Hindlimb muscle (tissue), 1 donor: Measurements from ENCODE around the gene PPP1R14B. TPM values are rescaled to one million over a fixed set of nuclear protein-coding genes. Genes with fewer than 3 reads are reported as not detected.

Experiments
- DNase-seq: peaks from one replicate; pipeline ENCODE4 v3.0.0-alpha.2; 2013
- polyA plus RNA-seq: library from polyadenylated mRNA; unstranded; fragments of 120-200 nt; gene quantifications from one replicate; pipeline ENCODE4 v1.2.1, GENCODE V29; 2013; ENCODE audit not compliant: insufficient read length

PPP1R14B gene
- polyA plus RNA-seq, 1 donor: 177 TPM

GRCh38 chr11:64281957-64282770, 35.4 kb upstream of the PPP1R14B start:
- no peak for DNase-seq

DNA sequence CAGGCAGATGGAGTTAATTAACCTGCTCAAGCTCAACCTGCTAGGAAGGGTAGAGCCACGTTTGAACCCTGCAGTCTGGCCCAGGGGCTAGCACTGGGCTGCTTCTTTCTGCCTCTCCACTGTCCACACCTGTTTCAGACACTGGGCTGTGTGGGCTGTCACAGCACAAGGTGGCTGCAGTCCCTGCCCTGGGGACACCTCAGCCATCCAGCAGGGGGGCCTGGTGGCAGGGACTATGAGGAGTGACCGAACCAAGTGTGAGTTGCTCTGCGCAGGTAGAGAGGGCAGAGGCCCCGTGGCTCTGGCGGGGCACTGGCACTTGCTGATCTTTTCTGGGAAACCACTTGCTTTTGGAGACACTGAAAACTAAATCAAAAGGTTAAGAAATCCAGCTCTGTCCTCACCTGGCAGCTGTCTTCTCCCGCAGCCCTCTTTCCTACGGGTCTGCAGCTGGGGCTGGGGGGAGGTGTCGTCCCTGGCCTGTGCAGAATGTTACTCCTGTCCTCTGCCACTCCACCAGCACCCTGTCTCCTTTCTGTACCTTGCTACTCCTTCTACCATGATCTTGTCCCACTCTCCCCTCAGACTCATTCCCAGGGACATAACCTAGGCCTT, 31.9 kb upstream of the PPP1R14B start:
- no peak for DNase-seq

- DNase-seq: no peak
Measured at GRCh38 chr11:64276653-64277431, 30.1 kb upstream of the PPP1R14B start.

DNA sequence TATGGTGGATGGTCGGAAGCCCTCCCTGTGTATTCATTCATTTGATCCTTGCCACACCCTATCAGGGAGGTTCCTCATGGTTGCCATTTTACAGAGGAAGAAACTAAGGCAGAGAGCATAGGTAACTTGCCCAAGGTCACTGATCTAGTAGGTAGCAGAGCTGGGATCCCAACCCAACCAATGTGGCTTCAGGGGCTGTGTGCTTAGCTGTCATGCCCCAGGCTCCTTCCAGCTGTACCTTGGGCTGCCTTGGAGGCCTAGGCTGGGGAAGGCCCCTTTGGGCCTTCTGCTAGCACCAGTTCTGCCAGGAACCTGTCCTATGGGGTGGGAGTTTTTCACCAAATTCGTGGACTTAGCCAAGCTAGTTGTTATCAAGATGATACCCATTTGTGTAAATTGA, 29.1 kb upstream of the PPP1R14B start:
- DNase-seq: no peak

DNA sequence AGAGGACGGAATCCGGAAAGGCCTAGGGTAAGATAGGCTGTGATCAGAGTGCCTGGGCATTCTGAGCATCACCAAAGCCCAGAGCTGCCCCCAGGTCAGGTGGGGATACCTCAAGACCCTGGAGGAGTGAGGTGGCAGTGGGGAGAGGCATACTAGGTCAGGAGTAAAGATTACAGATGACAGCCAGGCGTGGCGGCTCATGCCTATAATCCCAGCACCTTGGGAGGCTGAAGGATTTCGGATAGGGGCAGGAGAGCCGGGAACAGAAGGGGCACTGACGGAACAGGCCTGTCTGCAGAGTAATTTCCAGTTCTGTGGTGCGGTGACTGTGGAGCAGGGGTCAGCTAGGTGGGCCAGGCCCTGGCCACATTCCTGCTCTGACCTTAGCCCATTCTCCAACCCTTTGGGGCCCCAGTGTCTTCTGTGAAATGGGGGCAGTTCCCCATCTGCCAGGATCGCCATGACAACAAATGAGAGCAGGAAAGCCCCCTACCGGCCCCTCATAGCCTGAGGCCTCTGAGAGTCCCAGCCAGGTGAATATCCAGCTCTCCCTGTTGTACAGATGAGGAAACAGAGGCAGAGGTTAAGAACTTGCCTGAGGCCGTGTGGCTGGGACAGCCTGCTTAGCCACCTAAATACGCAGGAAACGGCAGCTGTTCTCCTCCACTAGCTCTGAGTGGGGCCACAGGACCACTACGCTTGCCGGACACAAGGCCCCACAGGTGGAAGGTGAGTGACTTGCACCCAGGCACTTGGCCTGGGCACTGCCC, 28.5 kb upstream of the PPP1R14B start:
- DNase-seq: no peak

- peak; percentile 99 for DNase-seq
Measured at GRCh38 chr11:64269540-64270220, 22.9 kb upstream of the PPP1R14B start.

DNA sequence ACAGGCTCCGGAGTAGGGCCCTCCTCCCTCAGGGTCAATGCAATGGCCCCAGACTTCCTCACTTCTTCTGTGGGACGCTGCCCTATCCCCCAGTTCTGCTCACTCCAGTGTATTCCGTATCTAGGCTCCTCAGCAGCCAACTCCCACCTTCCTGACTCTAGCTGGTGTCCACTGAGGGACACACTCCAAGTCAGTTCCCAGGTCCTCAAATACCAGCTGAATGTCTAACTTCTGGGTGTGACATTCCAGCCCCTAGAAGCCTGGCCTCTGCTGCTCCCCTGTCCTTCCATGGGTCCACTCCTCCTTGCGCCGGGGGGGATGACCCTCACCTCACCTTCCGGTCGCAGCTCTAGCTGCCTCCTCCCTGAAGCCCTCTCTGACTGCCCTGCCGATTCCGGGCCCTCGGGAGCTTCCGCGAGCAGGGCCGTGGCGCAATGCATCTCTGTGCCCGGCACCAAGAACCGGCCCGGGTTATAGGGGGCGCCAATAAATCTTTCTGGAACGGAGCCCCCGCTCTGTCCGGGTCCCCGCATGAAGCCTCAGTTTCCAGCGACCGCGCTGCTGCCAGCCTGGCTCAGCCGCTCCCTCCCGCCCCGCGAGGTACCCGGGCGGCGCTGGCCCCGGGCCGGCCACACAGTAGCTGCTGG, 22.3 kb upstream of the PPP1R14B start:
- no peak for DNase-seq

DNA sequence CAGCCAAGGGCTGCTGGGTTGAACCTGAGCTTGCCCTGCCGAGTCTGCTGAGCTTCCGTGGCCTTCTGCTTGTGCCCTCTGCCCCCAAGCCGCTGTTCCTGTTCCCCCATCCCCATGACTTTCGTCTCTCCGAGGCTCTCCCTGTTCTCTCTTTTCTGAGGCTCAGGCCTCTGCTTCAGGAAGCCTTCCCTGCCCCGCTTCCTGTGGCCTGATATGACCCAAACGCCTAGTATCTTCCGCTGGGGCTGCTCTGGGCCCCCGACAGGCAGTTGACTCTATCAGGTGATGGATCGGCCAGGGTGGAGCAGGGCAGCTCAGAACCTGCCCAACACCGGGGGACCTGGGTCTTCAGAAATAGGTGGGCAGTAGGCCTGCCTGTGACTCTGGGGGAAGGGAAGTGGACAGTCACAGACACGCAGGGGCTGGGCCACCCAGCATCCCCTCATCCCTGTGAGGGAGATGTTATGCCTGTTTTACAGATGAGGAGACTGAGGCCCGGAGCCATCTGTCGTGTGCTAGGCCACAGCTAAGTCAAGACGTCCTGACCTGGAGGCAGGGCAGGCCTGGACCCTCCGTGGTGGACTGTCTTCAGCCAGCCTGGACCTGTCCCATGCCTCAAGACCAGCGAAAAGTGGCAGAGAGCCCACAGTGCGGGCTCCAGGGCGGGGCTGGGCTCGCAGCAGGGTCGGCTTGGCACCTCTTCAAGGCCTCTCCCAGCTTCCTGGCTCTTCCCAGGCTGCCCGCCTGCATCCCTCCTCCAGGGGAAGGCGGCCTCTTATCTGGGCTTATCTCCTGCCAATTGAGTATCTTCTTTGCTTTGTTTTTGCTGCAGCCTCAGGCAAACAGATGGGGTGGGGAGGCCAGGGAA, 21.5 kb upstream of the PPP1R14B start:
- no peak for DNase-seq

- no peak for DNase-seq
Measured at GRCh38 chr11:64267207-64267945, 20.6 kb upstream of the PPP1R14B start.

DNA sequence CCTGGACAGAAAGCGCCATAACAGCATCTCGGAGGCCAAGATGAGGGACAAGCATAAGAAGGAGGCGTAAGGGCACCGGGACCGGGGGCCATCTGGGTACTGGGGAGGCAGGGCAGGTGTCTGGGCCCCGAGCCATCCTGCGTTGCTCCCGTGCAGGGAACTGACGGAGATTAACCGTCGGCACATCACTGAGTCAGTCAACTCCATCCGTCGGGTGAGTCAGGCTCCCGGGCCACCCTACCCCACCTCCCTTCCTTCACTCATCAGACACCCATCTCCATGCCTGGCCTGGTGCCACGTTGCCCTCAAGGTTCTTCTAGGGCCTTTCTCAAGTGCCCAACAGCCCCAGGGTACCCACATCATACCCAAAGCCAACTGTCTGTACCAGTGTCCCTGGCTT, 19.6 kb upstream of the PPP1R14B start:
- DNase-seq: no peak

- no peak for DNase-seq
Measured at GRCh38 chr11:64265176-64266160, 18.7 kb upstream of the PPP1R14B start.

GRCh38 chr11:64264371-64264852, 17.7 kb upstream of the PPP1R14B start:
- no peak for DNase-seq

DNA sequence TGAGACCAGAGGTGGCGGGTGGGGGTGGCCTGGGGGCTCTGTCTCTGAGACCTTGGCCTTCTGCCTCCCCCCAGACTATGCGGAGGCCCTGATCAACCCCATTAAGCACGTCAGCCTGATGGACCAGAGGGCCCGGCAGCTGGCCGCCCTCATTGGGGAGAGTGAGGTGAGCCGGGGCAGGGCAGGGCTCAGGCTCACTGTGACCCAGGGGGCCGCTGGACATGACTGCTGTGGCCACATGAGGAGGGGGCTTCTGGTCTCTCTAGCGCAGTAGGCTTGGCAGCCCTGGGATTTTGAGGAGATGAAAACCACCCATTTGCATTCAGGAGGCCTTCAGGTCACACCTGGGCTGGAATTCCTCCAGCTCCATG, 17.2 kb upstream of the PPP1R14B start:
- no peak for DNase-seq

- no peak for DNase-seq
Measured at GRCh38 chr11:64263021-64263946, 16.5 kb upstream of the PPP1R14B start.

DNA sequence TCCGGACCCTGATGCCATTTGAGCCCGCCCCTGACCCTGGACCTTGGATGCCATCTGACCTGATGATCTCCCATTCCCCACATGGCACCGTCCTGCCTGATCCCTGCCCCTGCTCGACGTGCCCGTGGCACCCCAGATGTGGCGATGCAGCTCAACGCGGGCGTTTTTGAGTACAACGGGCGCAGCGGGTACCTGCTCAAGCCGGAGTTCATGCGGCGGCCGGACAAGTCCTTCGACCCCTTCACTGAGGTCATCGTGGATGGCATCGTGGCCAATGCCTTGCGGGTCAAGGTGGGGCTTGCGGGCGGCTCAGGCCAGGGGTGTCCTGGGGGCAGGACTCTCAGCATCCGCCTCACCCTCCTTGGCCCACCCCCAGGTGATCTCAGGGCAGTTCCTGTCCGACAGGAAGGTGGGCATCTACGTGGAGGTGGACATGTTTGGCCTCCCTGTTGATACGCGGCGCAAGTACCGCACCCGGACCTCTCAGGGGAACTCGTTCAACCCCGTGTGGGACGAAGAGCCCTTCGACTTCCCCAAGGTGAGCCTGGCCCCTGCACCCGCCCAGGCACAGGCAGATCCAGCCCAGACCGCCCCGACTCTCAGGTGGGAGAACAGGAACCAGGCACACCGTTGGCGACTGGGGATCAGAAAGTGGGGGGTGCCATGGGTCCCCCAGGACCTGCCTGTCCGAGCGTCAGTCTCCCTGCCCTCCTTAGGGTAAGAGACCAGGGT, 15.7 kb upstream of the PPP1R14B start:
- DNase-seq: no peak

DNA sequence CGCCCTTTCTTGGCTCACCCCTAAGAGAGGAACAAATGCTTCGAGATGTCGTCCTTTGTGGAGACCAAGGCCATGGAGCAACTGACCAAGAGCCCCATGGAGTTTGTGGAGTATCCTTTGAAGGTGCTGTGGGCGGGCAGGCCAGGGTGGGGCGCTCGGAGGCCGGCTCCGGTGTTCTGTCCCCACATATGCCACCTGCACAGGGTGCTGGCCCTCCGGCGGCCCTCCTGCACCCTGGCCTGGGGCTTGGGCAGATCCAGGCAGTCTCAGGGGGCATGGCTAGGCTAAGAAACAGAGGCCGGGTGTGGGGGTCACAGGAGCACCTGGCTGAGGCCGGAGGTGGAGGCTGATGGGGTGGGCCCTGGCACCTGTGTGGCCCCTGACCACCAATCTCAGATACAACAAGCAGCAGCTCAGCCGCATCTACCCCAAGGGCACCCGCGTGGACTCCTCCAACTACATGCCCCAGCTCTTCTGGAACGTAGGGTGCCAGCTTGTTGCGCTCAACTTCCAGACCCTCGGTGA, 14.9 kb upstream of the PPP1R14B start:
- DNase-seq: no peak
